ENCODE data around the gene OTUD1.

OTUD1 gene

GRCh38 chr10:23481363-23481961 lies 42.6 kb downstream of the OTUD1 start:
- Histone ChIP-seq H3K27me3 (replicated peaks; ENCODE audit: control insufficient read depth, insufficient read depth, low read length, poor library complexity, severe bottlenecking) (no peaks in the 10 kb centered on the region), H3K27ac (ENCODE audit: insufficient read depth, low read length, poor library complexity, severe bottlenecking) (no peak overlapping the region), H3K9me3 (ENCODE audit: control insufficient read depth, low read length) (no peaks in the 10 kb centered on the region), H3K36me3 (ENCODE audit: control insufficient read depth, insufficient read depth, low read length) (no peaks in the 10 kb centered on the region), H3K4me1 (ENCODE audit: control insufficient read depth, insufficient read depth, low read length, poor library complexity, severe bottlenecking) (no peaks in the 10 kb centered on the region), H3K4me3 (ENCODE audit: insufficient read depth, low read depth, low read length, poor library complexity, severe bottlenecking) (no peak overlapping the region)
- no peak for DNase-seq

DNA sequence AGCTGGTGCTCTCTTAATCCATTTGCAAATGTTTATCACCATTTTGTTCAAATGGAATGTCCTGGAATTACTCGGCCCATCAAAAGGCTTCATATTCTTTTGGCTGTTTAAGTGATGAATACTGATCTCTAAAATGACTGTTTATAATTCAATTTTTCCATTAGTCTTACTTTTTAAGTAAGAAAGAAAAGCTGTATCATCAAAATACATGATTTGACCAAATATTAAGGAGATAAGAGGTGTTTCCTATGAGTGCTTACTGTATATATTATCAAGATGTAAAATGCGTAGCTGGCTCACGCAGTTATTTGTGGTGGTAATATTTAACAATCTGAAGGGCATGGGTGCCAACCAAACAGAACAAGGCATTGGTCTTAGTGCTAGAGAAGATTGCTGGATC lies 51.2 kb downstream of the OTUD1 start:
- no peak overlapping the region for H3K4me3 ChIP-seq (ENCODE audit: insufficient read depth, low read depth, low read length, poor library complexity, severe bottlenecking)
- no peaks in the 10 kb centered on the region for H3K36me3 ChIP-seq (ENCODE audit: control insufficient read depth, insufficient read depth, low read length)

More for the DNA sequence above, 51.2 kb downstream of the OTUD1 start:
- Histone ChIP-seq H3K27ac (ENCODE audit: insufficient read depth, low read length, poor library complexity, severe bottlenecking) (no peak overlapping the region), H3K4me1 (ENCODE audit: control insufficient read depth, insufficient read depth, low read length, poor library complexity, severe bottlenecking) (no peaks in the 10 kb centered on the region), H3K27me3 (replicated peaks; ENCODE audit: control insufficient read depth, insufficient read depth, low read length, poor library complexity, severe bottlenecking) (no peaks in the 10 kb centered on the region), H3K9me3 (ENCODE audit: control insufficient read depth, low read length) (no peaks in the 10 kb centered on the region)
- no peak for DNase-seq
